Activated gamma-delta T cell treated with Interleukin-2 at 50 U/mL for 16 hours (primary cell): ENCODE results near the gene ARHGAP42.
"Not testable (repeated sequence)": the region's sequence is repeated elsewhere in the genome, so short reads cannot be mapped to it uniquely, and the experiment has no call there.

Source experiments
- DNase-seq: peaks from one replicate; pipeline ENCODE4 v3.0.0-alpha.2; 2020

The ARHGAP42 gene

DNA sequence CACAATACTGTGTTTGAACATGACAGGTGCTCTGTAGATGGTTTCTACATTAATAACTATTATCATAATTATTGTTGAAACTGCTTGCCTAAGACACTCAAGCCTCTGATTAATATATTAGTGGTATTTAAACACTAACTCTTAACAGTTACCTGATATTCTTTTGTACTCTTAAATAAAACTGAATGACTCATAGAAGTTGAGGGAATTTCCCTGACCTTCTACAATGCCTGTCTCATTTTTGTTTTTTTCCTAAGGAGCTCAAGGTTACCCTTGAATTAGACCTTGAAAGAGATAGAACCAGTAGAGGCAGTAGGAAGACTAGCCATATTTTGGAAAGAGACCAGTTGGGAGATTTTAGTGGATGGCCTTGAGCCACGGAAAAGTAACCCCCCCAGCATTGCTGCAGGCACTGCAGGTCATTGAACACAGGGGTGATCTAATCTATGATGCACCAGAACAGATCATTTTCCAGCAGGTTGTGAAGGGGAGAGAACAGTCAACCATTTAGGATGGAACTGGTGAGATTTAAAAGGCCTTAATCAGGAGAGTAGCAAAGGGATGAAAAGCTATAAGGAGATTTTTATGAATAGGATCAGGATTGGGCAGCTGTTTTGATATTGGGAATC lies 294.2 kb downstream of the ARHGAP42 start:
- DNase-seq: no peak

DNA sequence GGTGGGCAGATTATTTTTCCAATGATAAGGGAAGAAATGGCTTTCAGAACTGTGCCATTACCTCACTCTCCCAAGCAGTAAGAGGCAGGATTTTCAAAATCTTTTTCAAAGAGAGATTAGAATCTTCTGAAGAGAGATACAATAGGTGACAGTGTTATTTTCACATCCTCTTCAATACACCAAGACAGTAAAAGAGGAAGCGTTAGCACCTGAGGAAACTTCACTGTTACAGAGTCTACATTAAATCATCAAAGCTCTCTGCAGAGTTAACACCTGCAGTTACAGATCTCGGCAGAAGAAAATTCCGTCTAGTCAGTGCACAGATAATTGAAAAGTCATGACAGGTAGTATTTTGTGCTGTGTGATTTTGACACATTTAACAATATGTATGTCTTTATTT lies 297.6 kb downstream of the ARHGAP42 start:
- no peak for DNase-seq

DNA sequence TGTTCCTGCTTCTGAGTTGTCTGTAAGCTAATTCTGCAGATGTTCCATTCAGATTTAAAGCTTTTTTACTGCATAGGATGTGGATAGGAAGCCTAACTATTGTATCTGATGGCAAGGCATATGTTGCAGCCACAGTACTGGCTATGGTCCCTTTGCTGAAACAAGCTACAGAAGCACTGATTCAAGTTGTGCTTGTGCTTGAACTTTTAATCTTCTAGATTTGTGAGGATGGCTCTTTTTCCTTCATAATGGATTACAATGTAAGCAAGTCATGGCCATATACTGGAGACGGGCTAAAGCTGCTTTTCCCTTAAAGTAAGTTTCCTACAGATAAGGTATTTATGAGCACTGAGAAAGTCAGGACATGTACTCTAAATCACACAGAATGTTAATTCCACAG lies 303.8 kb downstream of the ARHGAP42 start:
- DNase-seq: no peak

DNA sequence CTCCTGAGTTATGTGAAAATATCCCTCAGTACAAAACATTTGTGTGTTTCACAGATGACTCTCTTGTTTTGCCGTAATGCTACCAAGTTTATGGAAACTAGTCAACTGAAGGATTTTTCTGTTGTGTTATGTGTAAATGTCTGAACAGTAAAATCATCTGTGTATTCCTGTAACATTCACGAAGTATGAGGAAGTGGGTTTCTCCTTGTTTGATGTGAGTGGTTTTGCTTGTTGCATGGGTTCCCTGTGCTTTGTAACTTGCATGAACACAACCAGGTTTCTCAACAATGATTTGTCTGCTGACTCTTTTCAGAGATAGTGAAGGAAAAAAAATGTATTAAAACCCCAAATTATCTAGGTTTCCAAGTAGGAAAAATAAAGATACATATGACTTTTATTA lies 304.5 kb downstream of the ARHGAP42 start:
- no peak for DNase-seq

DNA sequence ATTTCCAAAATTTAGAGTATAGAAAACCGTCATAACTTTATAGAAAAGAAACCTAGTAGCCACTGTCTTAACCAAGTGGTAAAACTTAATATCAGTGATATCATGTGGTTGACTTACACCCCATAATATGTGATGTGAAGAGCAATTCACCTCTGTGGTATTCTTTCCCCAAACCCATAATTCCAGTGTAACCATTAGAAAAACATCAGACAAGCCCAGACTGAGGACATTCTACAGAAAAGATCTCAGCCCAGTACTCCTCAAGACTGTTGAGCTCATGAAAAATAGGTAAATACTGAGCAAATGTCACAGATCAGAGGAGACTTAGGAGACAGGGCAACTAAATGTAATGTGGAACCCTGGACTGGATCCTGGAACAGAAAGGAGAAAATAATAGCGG lies 307.9 kb downstream of the ARHGAP42 start:
- DNase-seq: no peak

DNA sequence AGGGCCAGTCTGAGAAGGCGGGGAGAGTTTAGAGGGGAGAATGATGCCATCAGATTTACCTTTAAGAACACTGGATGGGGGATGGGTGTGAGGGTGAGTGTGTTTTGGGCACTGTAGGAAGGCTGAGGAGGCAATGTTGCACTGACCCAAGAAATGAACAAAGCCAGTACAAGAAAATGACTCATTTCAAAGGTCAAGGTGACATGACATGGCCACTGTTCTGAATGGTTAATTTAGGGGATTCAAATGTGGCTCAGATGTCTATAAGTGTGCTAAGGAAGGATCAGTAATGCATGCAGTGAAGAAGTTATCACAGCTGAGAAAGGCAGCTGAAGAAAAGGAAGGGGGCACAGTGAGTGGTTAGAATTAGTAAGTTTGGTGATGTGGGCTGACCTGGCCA lies 312.7 kb downstream of the ARHGAP42 start:
- DNase-seq: no peak

DNA sequence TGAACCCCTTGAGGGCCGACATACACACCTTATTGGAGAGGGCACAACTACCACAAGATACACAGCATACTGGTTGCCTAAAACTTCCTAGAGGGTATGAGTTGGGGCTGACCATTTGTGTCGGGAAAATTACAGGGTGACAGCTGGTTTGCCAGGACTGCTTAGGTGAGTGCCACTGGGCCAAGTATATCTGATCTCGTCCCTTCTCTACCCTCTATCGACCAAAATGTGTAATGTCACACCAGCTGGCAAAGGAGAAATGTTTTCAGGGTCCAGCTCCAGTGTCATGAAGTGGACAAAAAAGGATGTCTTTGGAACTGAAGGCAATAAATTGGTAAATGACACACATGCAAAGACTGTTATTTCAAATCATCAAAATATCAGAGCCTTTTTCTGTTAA lies 316.4 kb downstream of the ARHGAP42 start:
- no peak for DNase-seq

DNA sequence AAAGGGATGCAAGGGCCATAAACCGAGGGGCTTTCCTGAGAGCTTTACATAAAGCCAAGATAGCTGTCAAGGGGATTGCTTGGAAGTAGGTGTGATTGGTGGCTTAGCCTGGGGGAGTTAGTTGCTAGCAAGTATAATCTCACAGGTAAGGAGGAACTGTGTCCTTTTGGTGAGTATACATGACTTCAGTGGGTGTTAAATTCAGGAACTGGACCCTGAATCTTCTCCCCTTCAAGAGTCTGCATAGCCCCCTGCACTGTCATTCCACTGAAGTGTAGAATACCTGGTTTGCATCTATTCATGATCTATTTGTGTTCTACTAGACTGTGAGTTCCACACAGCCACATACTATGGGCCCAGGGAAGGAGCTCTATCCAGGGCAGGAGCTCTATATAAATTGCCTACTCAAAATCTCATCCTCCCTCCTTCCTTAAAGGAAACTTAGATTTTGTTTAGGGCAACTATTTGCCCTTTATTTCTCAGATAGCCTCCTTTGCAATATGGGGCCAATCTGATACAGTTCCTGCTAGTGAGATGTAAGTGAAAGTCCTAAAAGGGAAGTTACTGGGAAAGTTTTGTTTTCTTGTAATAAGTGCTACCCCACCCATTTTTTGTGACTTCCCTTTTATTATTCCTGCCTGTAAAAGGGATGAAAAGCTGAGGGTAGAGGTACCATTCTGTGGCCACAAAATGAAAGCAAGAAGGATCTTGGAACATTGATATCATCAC lies 322.0 kb downstream of the ARHGAP42 start:
- DNase-seq: no peak

DNA sequence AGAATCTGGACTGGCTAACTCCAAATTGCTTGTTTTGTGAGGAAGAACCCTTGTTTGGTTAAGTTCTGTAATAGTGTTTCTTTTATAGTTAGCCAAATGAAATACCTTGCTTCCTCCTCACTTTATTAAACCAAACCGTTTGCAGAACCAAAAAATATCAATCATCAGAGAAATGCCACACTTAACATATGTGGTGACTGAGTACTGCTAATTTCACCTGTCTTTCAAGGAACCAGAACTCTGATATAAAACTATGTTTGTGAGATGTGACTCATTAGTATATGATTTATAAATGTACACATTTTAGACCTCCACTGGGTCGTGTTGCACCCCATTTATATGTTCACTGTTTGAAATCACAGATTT lies 322.6 kb downstream of the ARHGAP42 start:
- no peak for DNase-seq

DNA sequence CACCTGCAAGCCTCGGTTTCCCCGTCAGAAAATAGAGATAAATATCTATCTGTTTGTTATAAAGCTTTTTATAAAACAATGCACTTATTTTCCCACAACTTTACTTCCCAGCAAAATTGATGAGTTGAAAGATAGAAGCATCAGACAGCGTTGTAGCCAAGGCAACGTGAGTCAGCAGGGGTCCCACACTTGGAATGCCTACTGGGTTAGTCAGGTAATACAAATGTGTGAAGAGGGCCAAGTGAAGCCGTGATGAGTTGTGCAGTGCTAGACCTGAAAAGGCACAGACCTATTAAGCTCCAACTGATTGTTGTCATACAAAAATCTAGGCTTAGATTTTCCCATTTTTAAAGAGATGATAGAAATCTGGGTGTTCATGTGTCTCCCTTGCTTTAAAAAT lies 323.8 kb downstream of the ARHGAP42 start:
- DNase-seq: no peak

DNA sequence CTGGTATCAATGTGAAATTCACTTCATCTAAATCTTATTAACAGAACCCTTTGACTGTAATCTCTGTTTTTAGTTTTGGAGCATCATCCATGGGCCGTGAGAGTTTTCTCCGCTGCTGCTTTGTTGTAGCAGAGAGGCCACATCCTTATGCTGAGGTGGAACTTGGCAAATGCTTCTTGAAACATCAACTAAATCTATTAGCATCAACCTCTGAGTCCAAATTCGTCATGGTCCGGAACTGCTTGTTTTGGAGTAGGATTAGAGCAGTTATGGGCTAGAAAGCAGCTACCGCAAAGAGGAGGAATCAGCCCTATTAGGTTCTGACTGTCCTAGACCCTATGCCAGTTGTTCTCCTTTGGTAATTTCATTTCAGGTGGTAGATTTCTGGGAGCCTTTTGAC lies 324.8 kb downstream of the ARHGAP42 start:
- no peak for DNase-seq

DNA sequence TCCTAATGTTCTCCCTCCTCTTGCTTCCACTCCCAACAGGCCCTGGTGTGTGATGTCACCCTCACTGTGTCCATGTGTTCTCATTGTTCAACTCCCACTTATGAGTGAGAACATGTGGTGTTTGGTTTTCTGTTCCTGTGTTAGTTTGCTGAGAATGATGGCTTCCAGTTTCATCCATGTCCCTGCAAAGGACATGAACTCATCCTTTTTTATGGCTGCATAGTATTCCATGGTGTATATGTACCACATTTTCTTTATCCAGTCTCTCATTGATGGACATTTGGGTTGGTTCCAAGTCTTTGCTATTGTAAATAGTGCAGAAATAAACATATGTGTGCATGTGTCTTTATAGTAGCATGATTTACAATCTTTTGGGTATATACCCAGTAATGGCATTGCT lies 326.6 kb downstream of the ARHGAP42 start:
- not testable (repeated sequence) for DNase-seq

DNA sequence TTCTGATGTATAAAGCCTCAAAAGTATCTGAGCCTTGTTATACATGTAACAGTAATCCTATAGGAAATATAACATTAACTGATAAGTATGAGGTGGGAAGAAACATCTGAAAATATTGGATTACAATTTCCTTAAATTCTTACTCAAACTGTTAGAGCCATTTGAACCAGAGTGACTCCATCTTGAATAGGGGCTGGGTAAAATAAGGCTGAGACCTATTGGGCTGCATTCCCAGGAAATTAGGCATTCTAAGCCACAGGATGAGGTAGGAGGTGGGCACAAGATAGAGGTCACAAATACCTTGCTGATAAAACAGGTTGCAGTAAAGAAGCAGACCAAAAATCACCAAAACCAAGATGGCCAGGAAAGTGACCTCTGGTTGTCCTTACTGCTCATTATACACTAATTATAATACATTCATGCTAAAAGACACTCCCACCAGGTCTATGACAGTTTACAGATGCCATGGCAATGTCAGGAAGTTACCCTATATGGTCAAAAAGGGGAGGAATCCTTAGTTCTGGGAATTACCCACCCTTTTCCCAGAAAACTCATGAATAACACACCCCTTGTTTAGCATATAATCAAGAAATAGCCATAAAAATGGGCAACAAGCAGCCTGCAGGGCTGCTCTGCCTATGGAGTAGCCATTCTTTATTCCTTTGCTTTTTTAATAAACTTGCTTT lies 327.7 kb downstream of the ARHGAP42 start:
- no peak for DNase-seq

DNA sequence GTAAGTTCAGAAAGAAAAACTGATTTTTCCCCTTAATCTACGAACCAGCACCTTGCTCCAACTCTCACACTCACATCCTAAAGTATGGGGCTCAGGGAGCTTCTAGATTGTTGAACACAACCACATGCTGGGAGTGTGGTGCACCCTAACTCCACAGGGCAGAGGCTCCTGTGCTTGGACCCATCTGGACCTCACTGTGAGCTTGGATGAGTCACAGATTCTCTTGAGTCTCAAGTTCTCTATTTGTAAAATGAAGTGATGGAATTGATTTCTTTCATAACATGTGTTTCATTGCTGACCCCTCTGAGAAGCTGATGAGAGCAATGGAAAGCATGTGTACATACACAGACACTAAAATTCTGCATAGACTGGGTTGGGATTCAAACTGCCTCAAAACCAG lies 332.8 kb downstream of the ARHGAP42 start:
- no peak for DNase-seq

DNA sequence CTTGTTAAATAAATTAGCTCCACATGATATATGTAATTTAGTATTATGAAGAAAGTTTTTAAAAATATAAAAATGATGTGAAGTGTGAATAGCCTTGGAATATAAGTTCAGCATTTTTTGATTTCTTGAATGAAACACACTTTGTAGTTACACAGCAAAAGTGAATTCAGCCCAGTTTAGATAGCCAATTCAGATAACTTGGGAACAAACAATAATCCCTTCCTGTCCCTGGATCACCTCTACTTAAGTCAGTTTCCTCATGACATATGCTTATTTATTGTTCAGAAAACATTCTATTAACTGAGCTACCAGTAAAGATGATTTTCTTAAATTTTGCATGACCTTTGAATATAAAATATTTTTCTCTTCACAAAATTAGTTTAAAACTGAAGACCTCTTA lies 335.2 kb downstream of the ARHGAP42 start:
- DNase-seq: no peak

DNA sequence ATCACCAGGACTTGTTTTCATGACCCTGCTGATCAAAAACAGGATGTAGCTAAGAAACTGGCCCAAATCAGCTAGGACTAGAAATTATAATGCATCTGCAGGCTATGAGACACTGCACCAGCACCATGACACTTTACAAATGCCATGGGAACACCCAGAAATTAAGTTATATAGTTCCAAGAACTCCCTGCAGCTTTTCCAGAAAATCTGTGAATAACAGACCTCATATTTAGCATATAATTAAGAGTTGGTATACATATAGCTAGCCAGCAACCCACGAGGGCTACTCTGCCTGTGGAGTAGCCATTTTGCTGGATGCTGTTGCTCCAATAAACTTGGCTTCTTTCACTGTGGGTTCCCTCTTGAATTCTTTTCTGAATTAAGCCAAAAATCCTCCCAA lies 341.6 kb downstream of the ARHGAP42 start:
- DNase-seq: no peak

DNA sequence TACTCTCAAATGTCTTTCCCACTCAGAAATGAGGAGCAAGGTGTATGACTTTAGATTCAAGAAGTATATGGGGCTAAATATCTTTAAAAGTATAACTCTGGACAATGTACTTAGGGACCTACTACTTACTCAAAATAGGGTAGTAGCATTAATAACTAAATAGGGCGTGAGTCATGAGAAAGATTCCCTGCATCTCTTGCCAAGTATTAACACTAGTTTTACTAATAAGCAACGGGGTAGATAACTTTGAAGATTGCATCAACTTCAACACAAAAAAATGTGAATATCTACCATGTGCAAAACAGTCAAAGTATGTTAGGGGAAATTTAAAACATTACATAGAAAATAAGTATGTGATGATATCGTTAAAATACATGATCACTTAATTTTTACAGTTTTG lies 342.9 kb downstream of the ARHGAP42 start:
- DNase-seq: no peak

DNA sequence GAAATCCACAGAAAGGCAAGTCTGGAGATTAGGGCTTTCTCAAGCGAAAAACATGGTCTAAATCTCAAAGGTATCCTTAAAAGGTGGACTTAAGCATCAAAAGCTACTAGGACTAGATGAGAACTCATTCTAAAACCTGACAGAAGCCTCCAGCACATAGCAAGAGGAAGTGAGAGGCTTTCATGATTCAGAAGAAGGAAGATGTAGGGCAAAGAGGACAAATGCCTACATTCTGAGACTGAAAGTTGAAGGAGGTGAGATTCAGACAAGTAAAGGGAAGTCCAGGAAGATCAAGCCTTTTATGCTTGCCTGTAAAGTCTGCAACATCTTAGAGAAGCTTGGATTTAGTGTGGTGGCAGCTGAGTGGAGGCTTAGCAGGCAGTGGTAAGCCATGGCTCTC lies 343.6 kb downstream of the ARHGAP42 start:
- DNase-seq: no peak

DNA sequence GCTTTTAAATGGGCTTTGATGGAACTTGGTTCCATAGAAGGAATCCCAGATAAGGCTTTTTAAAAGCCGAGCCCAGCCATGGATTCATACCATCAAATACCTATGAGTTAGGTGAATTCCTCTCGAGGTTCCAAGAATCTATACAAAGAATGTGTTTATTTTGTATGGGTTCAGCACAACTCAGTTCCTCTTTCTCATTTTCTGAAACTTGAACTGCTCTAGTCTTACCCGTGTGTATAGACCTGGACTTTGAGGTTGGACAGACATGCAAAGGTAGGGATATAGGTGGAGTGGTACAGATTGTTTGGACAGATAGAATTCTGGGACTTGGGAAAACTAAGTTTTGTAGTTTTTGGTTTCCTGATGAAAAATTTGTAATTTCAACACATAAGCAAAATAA lies 344.6 kb downstream of the ARHGAP42 start:
- DNase-seq: no peak

DNA sequence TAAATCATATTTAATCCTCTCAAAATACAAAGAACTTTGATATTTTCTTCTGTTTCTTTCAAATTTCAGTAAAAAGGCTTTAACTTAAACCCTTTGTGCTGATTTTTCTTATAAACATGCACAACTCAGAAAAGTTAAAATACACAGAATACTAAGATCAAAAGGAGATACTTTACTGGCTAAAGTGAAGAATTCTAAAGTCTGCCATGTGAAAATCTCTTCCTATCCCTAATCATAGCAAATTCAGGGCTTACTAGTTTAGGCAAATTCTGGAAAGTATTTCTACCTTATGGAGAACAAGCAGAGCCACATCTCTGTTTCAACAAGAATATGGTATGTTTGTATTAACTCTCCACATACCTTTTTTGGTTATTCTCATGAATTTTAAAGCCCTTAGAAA lies 345.9 kb downstream of the ARHGAP42 start:
- DNase-seq: no peak

DNA sequence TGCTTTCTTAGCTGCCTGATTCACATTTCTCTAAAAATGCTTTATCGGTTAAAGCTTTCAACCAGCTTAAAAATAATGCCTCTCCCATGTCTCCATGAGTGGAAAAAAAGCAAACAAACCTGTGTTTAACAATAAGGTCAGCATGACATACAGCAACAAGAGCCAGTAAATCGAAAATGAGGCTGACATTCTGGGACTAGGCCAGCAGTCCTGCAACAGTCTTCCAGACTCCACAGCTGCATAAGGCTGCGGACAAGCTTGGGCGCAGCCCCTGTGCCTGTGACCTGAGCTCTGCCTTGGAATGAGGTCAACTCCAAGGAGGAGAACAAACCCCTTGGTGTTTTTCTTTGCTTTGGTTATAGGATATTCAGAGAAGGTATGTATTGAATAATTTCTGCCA lies 347.0 kb downstream of the ARHGAP42 start:
- DNase-seq: no peak

DNA sequence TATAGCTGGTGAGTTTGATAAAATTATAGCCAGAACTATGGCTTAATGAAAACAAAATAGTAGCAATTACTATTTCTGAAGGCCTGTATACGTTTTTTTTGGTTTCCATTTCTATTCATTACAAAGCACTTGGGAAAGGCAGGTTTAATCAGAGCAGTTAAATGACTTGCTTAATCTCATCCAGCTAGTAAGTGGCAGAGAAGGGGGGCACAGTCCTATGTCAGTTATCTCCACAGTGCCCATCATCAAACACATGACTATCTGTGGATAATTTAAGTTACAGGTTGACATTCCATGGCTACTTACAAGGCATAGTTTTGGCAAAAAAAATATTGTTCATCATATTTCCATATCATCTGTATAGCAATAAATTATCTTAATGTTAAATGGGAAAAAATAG lies 348.8 kb downstream of the ARHGAP42 start:
- no peak for DNase-seq
